T-helper 9 cell (primary cell): ENCODE data around the gene EEPD1.

Experiments
- DNase-seq: peaks from one replicate; pipeline ENCODE4 v3.0.0-alpha.2; 2020

EEPD1 gene

DNA sequence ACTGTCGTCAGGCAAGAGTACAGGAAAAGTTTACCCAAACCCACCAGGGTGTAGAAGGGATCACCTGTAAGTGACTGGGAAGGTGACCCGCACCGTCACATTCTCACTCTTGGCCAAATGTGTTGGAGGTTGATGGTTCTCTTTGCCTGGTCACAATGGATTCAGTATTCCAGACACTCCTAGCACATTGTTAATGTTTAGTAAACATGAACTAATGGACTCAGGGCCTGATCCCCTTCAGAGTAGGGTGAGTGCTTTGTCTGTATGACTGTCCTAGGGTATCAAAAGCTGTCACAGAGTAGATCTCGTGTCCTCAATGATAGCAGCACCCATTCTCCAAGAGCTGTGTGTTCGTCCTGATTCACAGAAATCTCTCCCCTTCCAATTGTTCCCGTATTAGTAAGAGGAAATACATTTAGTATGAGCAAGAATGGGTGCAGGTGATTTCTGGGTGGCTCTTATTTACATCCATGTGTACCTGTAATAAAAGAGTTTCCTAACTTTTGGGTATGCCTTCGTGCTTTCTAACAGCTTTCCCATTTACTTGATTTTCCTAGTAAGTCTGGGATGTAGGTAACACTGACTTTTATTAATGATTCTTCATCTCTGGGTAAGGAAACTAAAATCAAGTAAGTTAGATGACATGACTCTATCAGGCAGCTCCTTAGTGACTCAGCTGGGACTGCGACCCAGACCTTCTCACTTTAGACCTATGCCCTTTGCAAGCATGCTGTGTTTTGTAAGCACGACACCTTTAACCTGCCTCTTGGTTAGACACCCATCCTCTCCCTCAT is 4.7 kb downstream of the EEPD1 start:
- no peak for DNase-seq

DNA sequence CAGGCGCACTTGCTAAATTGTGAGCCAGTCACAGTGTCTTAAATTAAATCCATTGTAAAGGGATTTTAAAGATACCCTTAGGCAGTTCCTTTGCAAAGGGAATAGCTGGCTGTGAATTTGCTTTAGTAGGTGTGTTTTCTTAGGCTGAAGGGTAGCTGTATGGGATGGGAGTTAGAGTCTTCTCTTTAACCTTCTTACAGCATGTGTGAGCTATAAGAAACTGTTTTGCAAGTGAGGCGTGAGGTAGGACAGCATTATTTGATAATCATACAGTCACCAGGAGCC is 5.2 kb downstream of the EEPD1 start:
- DNase-seq, result no peak

- DNase-seq, result no peak
These were observed 6.6 kb downstream of the EEPD1 start for GRCh38 chr7:36159618-36160017.

DNA sequence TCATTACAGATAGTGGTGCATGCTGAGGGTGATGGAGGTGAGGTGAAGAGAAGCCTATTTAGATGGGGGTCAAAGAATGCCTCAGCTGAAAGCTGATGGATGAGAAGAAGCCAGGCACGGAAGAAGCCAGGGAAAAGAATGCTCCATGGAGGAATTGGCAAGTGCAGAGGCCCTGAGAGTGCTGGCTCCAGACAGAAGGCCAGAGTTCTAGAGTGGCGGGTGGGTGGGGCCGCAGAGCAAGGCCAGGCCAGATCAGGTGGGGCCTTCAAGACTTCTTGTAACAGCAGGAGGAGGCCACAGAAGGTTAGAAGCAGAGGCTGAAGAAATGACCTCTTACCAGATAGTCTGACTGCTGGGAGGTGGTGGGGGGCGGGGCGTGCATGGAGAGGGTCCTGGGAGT is 7.3 kb downstream of the EEPD1 start:
- DNase-seq, result no peak

- no peak for DNase-seq
These were observed 8.9 kb downstream of the EEPD1 start for GRCh38 chr7:36161996-36162395.

DNA sequence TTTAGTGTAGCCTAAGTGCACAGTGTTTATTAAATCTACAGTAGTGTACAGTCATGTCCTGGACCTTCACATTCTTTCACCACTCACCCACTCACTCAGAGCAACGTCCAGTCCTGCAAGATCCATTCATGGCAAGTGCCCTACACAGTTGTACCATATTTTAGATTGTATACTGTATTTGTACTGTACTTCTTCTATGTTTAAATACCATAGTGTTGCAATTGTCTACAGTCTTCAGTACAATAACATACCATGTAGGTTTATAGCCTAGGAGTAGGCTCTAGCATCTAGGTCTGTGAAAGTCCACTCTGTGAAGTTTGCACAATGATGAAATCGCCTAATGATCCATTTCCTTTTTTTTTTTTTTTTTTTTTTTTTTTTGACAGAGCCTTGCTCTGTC is 12.0 kb downstream of the EEPD1 start:
- no peak for DNase-seq

- DNase-seq, result no peak
These were observed 12.7 kb downstream of the EEPD1 start for GRCh38 chr7:36165802-36166201.

GRCh38 chr7:36167403-36168050 is 14.5 kb downstream of the EEPD1 start:
- no peak for DNase-seq

GRCh38 chr7:36171503-36171902 is 18.4 kb downstream of the EEPD1 start:
- no peak for DNase-seq

GRCh38 chr7:36175886-36176285 is 22.8 kb downstream of the EEPD1 start:
- no peak for DNase-seq

DNA sequence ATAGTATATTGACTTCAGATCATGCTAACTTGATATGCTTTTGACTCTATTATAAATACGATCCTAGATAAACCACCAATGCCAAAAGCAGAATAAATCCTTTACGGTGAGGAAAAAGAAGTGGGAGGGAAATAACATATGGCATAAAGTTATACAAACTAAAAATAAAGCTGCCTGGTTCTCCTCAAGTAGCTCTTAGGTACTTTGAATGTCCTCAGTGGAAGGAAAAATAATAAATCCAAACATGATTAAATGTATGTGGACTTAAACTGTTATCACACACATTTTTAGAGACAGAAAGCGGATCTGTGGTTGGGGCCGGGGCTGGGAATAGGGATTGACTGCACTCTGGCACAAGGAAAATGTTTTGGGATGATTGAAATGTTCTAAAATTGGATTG is 23.6 kb downstream of the EEPD1 start:
- no peak for DNase-seq

GRCh38 chr7:36180121-36180520 is 27.1 kb downstream of the EEPD1 start:
- no peak for DNase-seq

GRCh38 chr7:36181668-36182067 is 28.6 kb downstream of the EEPD1 start:
- no peak for DNase-seq

- no peak for DNase-seq
These were observed 30.0 kb downstream of the EEPD1 start for GRCh38 chr7:36182854-36183604.

DNA sequence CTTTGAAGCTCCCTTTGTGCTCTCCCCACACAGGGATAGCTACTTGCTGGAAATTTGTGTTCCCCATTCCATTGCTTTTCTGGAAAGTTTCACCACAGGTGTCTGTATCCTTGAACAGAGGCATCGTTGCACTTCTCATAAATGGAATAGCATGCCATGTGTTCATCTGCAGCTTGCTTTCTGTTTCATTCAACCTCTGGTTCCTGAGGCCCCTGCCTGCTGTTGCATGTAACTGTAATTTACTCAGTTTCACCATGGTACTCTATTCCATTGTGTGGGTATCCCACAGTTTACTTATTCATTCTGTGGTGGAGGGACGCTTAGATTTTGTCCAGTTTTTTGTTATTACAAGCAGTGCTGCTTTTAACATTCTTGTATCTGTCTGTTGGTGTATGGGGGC is 32.0 kb downstream of the EEPD1 start:
- no peak for DNase-seq

DNA sequence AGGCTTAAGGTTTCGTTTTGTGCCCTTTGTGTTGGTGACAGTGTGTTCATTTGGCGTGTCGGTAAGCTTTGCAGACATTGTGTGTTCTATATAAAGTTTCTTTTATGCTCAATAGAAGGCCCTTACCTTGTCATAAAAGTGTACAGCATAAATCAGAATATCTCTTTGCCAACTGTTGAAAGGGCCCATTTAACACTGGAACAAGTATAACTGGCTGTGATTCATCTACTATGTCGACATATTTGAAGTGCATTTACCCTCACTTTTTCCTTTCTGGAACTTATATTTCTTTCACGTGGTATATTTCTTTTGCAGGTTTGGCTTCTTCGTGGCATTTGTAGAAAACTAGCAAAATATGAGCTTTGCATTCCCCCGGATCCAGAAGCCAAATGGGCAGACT is 32.7 kb downstream of the EEPD1 start:
- DNase-seq, result no peak

- DNase-seq, result no peak
These were observed 33.5 kb downstream of the EEPD1 start for GRCh38 chr7:36186359-36187121.

DNA sequence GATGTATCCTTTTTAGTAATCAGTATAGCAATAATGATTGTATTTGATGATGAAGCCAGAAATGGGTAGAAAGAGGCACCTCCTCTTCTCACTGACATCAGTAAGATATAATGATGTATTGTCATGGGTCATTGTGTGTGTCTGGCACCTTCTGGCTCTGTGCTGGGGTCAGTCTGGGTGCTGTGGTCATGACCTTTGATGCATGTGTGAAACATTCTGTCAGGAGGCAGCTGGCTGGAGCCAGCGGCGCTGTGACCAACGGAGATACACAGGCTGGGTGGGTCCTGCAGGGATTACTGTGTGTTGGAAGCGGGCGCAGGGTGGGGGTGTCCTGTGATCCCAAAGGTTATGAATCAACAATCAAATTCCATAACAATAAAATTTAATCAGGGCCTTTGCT is 35.2 kb downstream of the EEPD1 start:
- no peak for DNase-seq

GRCh38 chr7:36188906-36189305 is 35.9 kb downstream of the EEPD1 start:
- DNase-seq, result no peak

GRCh38 chr7:36190447-36191291 is 37.6 kb downstream of the EEPD1 start:
- no peak for DNase-seq

DNA sequence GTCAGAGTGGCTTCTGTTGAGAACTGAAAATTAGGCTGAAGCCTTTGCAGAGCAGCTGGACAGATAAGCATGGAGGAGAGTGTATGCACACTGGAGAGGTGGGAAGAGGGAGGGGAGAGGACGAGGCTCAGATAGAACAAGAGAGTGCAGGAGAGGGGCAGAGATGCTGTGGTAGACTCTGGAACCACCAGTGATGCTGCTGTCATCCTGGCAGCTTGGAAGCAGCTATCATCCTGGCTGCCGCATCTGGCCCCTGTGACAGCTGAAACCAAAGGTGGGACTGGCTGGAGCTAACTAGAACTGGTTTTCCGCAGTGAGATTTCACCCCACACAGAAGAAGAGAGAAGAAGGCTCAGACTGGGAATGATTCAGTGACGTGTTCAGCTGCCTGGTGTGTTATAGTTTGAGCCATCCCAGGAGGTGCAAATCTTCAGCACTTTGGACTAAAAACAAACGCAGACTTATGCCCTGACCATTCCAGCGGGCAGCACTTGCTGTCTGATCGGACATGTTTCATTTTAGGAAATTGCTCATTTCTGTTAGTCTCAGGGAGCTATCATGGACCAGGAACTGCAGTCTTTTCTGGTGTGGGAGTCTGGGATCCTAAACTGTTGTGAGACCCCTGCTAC is 38.4 kb downstream of the EEPD1 start:
- no peak for DNase-seq
